PC-9 (cell line): ENCODE results near the gene SPESP1.

Experiments used
- CTCF ChIP-seq: fragments of 200-600 bp; sonication (generic); conservative IDR thresholded peaks from 2 replicates; pipeline ENCODE4 v1.6.1; 2017; ENCODE audit warnings: mixed run types, antibody characterized with exemption, mild to moderate bottlenecking, moderate library complexity
- EZH2 ChIP-seq: fragments of 200-600 bp; sonication (generic); IDR thresholded peaks from 2 replicates; pipeline ENCODE4 v1.8.0; 2017; ENCODE audit warnings: antibody characterized with exemption, low read depth

- TF ChIP-seq CTCF, result no peak
- TF ChIP-seq EZH2, result no peak
These were observed 8.4 kb upstream of the SPESP1 start for GRCh38 chr15:68921926-68922325.
